ENCODE results near the gene KIAA2012. TPM values are rescaled to one million over a fixed set of nuclear protein-coding genes. Genes with fewer than 3 reads are reported as not detected.
A peak's percentile ranks its signal among the peaks of the same experiment; 100 is the strongest.

KIAA2012 gene
- total RNA-seq, 1 experiment from 2014 or later = not detected

- Mint-ChIP-seq H3K9me3 (ENCODE audit: low read depth, unreplicated experiment) (no peaks in the 10 kb centered on the region), H3K27me3 (ENCODE audit: unreplicated experiment) (peaks cover 13% of the 10 kb centered on the region), H3K27ac (ENCODE audit: unreplicated experiment) (no peak overlapping the region), H3K4me3 (ENCODE audit: low read depth, unreplicated experiment) (no peak overlapping the region), H3K4me1 (ENCODE audit: low read depth, unreplicated experiment) (peaks cover 6% of the 10 kb centered on the region), H3K36me3 (ENCODE audit: insufficient read depth, unreplicated experiment) (no peaks in the 10 kb centered on the region)
- TF ChIP-seq CTCF (IDR thresholded peaks at IDR 0.05; ENCODE audit: unreplicated experiment) = no peak
- no TSS peak for BruUV-seq (replicated peaks)
- intact Hi-C loops (cut with micrococcal nuclease; ENCODE audit: unreplicated experiment) = no loop called here
- CTCF ChIA-PET = no interaction called here
- DNase-seq = no peak
Observed at GRCh38 chr2:202071107-202071506, 1.9 kb upstream of the KIAA2012 start.

DNA sequence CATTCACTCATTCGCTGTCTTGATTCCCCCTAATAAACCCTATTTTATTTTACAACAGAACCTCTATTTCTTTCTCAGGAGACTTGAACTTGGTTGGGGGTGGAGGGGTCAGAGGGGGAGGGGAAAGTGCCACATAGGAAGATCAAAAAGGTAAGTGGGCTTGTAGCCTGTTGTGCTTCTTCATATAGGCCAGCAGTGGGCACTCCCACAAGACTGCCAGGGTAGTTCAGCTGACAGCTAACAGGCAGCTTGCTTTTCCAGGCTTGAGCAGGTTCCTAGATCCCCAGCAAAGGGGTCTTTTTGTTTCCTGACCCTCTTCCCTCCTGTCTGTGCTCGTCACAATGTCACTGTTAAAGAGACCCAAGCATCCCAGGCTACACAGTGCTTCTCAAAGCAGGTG lies 829 bp upstream of the KIAA2012 start:
- Mint-ChIP-seq H3K9me3 (ENCODE audit: low read depth, unreplicated experiment) (no peaks in the 10 kb centered on the region), H3K4me1 (ENCODE audit: low read depth, unreplicated experiment) (peaks cover 6% of the 10 kb centered on the region), H3K36me3 (ENCODE audit: insufficient read depth, unreplicated experiment) (no peaks in the 10 kb centered on the region), H3K4me3 (ENCODE audit: low read depth, unreplicated experiment) (no peak overlapping the region), H3K27ac (ENCODE audit: unreplicated experiment) (no peak overlapping the region), H3K27me3 (ENCODE audit: unreplicated experiment) (peaks cover 13% of the 10 kb centered on the region)
- no TSS peak for BruUV-seq (replicated peaks)
- DNase-seq = peak; percentile 11
- TF ChIP-seq CTCF (IDR thresholded peaks at IDR 0.05; ENCODE audit: unreplicated experiment) = peak; percentile 68
- intact Hi-C loops (cut with micrococcal nuclease; ENCODE audit: unreplicated experiment) = no loop called here
- CTCF ChIA-PET = interaction anchor here (0.5 to 1.0 kb wide), 2 partner anchors 11 to 107 kb away, joined by 3 to 5 read pairs; no protein-coding TSS in a partner anchor

- CTCF ChIA-PET = no interaction called here
- BruUV-seq (replicated peaks) = no TSS peak
- Mint-ChIP-seq H3K9me3 (ENCODE audit: low read depth, unreplicated experiment) (no peaks in the 10 kb centered on the region), H3K27me3 (ENCODE audit: unreplicated experiment) (peaks cover 13% of the 10 kb centered on the region), H3K4me3 (ENCODE audit: low read depth, unreplicated experiment) (no peak overlapping the region), H3K36me3 (ENCODE audit: insufficient read depth, unreplicated experiment) (no peaks in the 10 kb centered on the region), H3K4me1 (ENCODE audit: low read depth, unreplicated experiment) (peaks cover 6% of the 10 kb centered on the region), H3K27ac (ENCODE audit: unreplicated experiment) (no peak overlapping the region)
- intact Hi-C loops (cut with micrococcal nuclease; ENCODE audit: unreplicated experiment) = no loop called here
- no peak for TF ChIP-seq CTCF (IDR thresholded peaks at IDR 0.05; ENCODE audit: unreplicated experiment)
- no peak for DNase-seq
Observed at GRCh38 chr2:202074324-202074723, 1.3 kb downstream of the KIAA2012 start.

DNA sequence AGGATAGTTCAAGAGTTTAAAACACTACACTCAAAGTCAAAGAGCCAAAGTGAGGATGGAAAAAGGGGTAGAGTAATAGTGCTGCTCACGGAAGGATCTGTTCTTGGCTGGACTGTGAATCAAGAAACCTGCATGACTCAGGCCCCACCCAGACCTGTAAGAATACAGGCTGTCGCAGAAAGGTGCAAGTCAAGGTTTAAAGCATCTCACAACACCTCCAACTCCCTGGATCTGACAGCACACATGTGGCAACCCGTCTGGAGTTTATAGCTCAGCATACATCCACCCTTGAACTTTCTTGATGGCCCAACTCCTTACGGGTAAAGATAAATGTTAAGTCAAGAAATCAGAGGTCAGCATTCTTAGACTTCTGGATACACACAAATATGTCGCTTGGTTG lies 6.3 kb downstream of the KIAA2012 start:
- intact Hi-C loops (cut with micrococcal nuclease; ENCODE audit: unreplicated experiment) = no loop called here
- TF ChIP-seq CTCF (IDR thresholded peaks at IDR 0.05; ENCODE audit: unreplicated experiment) = no peak
- CTCF ChIA-PET = no interaction called here
- Mint-ChIP-seq H3K4me1 (ENCODE audit: low read depth, unreplicated experiment) (peaks cover 7% of the 10 kb centered on the region), H3K9me3 (ENCODE audit: low read depth, unreplicated experiment) (no peaks in the 10 kb centered on the region), H3K27me3 (ENCODE audit: unreplicated experiment) (no peaks in the 10 kb centered on the region), H3K27ac (ENCODE audit: unreplicated experiment) (no peak overlapping the region), H3K36me3 (ENCODE audit: insufficient read depth, unreplicated experiment) (no peaks in the 10 kb centered on the region), H3K4me3 (ENCODE audit: low read depth, unreplicated experiment) (no peak overlapping the region)
- BruUV-seq (replicated peaks) = no TSS peak
- no peak for DNase-seq

Measured in Calu3 (cell line).